Right kidney (tissue), 1 donor: Measurements from ENCODE around the gene PRR5.
"Not testable (repeated sequence)": the region's sequence is repeated elsewhere in the genome, so short reads cannot be mapped to it uniquely, and the experiment has no call there.

Experiments used
- DNase-seq: peaks from one replicate; pipeline ENCODE4 v3.0.0-alpha.2; 2016

Gene PRR5

GRCh38 chr22:44734801-44735517 lies 33.0 kb downstream of the PRR5 start:
- DNase-seq: no peak

- DNase-seq: peak; percentile 80
Observed at GRCh38 chr22:44735518-44736428, 33.8 kb downstream of the PRR5 start.

- peak; percentile 57 for DNase-seq
Observed at GRCh38 chr22:44736581-44737405, 34.8 kb downstream of the PRR5 start.

- DNase-seq: peak; percentile 53
Observed at GRCh38 chr22:44737406-44738346, 35.7 kb downstream of the PRR5 start.

GRCh38 chr22:44738347-44738715 lies 36.3 kb downstream of the PRR5 start:
- no peak for DNase-seq

GRCh38 chr22:44739024-44739423 lies 37.0 kb downstream of the PRR5 start:
- DNase-seq: no peak

- DNase-seq: not testable (repeated sequence)
Observed at GRCh38 chr22:44739666-44740065, 37.7 kb downstream of the PRR5 start.

GRCh38 chr22:44740307-44740706 lies 38.3 kb downstream of the PRR5 start:
- DNase-seq: no peak

- DNase-seq: no peak
Observed at GRCh38 chr22:44741929-44742328, 39.9 kb downstream of the PRR5 start.

GRCh38 chr22:44743247-44743646 lies 41.2 kb downstream of the PRR5 start:
- DNase-seq: no peak

- no peak for DNase-seq
Observed at GRCh38 chr22:44743804-44744211, 41.8 kb downstream of the PRR5 start.

- DNase-seq: no peak
Observed at GRCh38 chr22:44745853-44746789, 44.1 kb downstream of the PRR5 start.

GRCh38 chr22:44747784-44748127 lies 45.8 kb downstream of the PRR5 start:
- DNase-seq: not testable (repeated sequence)

- DNase-seq: no peak
Observed at GRCh38 chr22:44748524-44748923, 46.5 kb downstream of the PRR5 start.

GRCh38 chr22:44750481-44750880 lies 48.5 kb downstream of the PRR5 start:
- no peak for DNase-seq

- DNase-seq: peak; percentile 53
Observed at GRCh38 chr22:44752285-44753188, 50.5 kb downstream of the PRR5 start, which contains the start of gene ARHGAP8. ARHGAP8 (plus strand) TSS chr22:44752575; CDS start chr22:44786528, 33,953 bp downstream.

- peak; percentile 67 for DNase-seq
Observed at GRCh38 chr22:44753189-44754042, 51.4 kb downstream of the PRR5 start.

- no peak for DNase-seq
Observed at GRCh38 chr22:44754998-44755397, 53.0 kb downstream of the PRR5 start.
